WTC11 (cell line): ENCODE data around the gene CNGA3. TPM values are rescaled to one million over a fixed set of nuclear protein-coding genes. Genes with fewer than 3 reads are reported as not detected.

Experiments
- ATAC-seq: fragments of 200-7000 bp; cut with Tn5 transposase; 2 replicates; pipeline ENCODE4 v1.10.0; 2021; ENCODE audit warnings: mild to moderate bottlenecking, moderate library complexity
- CTCF ChIA-PET: fragments of 300-600 bp; sonication (Branson Sonifier 250); formaldehyde crosslinking; loops from one replicate; lab custom pipeline; 2021; ENCODE audit warnings: antibody characterized with exemption; lab: Charles Lee
- POLR2A ChIA-PET: fragments of 350-600 bp; sonication (Branson Sonifier 250); formaldehyde crosslinking; loops from one replicate; lab custom pipeline; 2021; ENCODE audit warnings: antibody characterized with exemption; lab: Charles Lee
- DNase-seq: peaks from one replicate; pipeline ENCODE4 v3.0.0; 2021; ENCODE audit warnings: low spot score
- H3K27ac Mint-ChIP-seq: 2 replicates; pipeline ENCODE4 v1.8.0; 2021; ENCODE audit warnings: mixed read lengths
- H3K27me3 Mint-ChIP-seq: 2 replicates; pipeline ENCODE4 v1.8.0; 2021; ENCODE audit warnings: low read depth, mild to moderate bottlenecking, moderate library complexity, mixed read lengths
- H3K36me3 Mint-ChIP-seq: 2 replicates; pipeline ENCODE4 v1.8.0; 2021; ENCODE audit warnings: mixed read lengths
- H3K4me1 Mint-ChIP-seq: 2 replicates; pipeline ENCODE4 v1.8.0; 2022; ENCODE audit warnings: mixed read lengths
- H3K4me3 Mint-ChIP-seq: 2 replicates; pipeline ENCODE4 v1.8.0; 2021; ENCODE audit warnings: mild to moderate bottlenecking, moderate library complexity, mixed read lengths
- H3K9me3 Mint-ChIP-seq: 2 replicates; pipeline ENCODE4 v1.8.0; 2021; ENCODE audit warnings: mixed read lengths
- CREB1 ChIP-seq: sonication (generic); formaldehyde crosslinking; IDR thresholded peaks from 2 replicates; pipeline ENCODE4 v1.8.0; 2023; ENCODE audit warnings: mild to moderate bottlenecking, missing genetic modification reagents
- CREM ChIP-seq: sonication (generic); formaldehyde crosslinking; IDR thresholded peaks from 2 replicates; pipeline ENCODE4 v1.8.1; 2022; ENCODE audit warnings: mild to moderate bottlenecking, missing genetic modification reagents, moderate library complexity
- FOXK1 ChIP-seq: sonication (generic); formaldehyde crosslinking; IDR thresholded peaks from 2 replicates; pipeline ENCODE4 v1.8.0; 2022; ENCODE audit warnings: mild to moderate bottlenecking, moderate library complexity, missing genetic modification reagents
- FOXP1 ChIP-seq: sonication (generic); formaldehyde crosslinking; IDR thresholded peaks from 2 replicates; pipeline ENCODE4 v1.8.0; 2022; ENCODE audit warnings: missing genetic modification reagents, mild to moderate bottlenecking, moderate library complexity, borderline replicate concordance
- RELA ChIP-seq: sonication (generic); formaldehyde crosslinking; IDR thresholded peaks from 2 replicates; pipeline ENCODE4 v1.8.1; 2022; ENCODE audit warnings: missing genetic modification reagents, mild to moderate bottlenecking, borderline replicate concordance
- TCF7 ChIP-seq: sonication (generic); formaldehyde crosslinking; IDR thresholded peaks from 2 replicates; pipeline ENCODE4 v1.8.0; 2022; ENCODE audit warnings: mild to moderate bottlenecking, low read depth, missing genetic modification reagents, moderate library complexity
- TEAD1 ChIP-seq: sonication (generic); formaldehyde crosslinking; IDR thresholded peaks from 2 replicates; pipeline ENCODE4 v1.8.0; 2022; ENCODE audit warnings: mild to moderate bottlenecking, missing genetic modification reagents
- ZNF263 ChIP-seq: sonication (generic); formaldehyde crosslinking; IDR thresholded peaks from 2 replicates; pipeline ENCODE4 v1.8.1; 2022; ENCODE audit warnings: low read depth, mild to moderate bottlenecking, moderate library complexity, missing genetic modification reagents
- total RNA-seq: library from RNA; stranded (reverse); gene quantifications from 3 replicates; pipeline ENCODE4 v1.2.3, GENCODE V29; 2021
- TF ChIP-seq, protein P1 (sequence below): sonication (generic); formaldehyde crosslinking; IDR thresholded peaks from 2 replicates; pipeline ENCODE4 v1.8.1; 2023; ENCODE audit warnings: mild to moderate bottlenecking, missing genetic modification reagents, moderate library complexity
- TF ChIP-seq, protein P2 (sequence below): sonication (generic); formaldehyde crosslinking; IDR thresholded peaks from 2 replicates; pipeline ENCODE4 v1.8.0; 2023; ENCODE audit warnings: missing genetic modification reagents, mild to moderate bottlenecking, borderline replicate concordance
- TF ChIP-seq, protein P3 (sequence below): sonication (generic); formaldehyde crosslinking; IDR thresholded peaks from 2 replicates; pipeline ENCODE4 v1.8.0; 2022; ENCODE audit warnings: mild to moderate bottlenecking, missing genetic modification reagents
- TF ChIP-seq, protein P4 (sequence below): sonication (generic); formaldehyde crosslinking; IDR thresholded peaks from 2 replicates; pipeline ENCODE4 v1.8.0; 2022; ENCODE audit warnings: mild to moderate bottlenecking, missing genetic modification reagents
- TF ChIP-seq, protein P5 (sequence below): sonication (generic); formaldehyde crosslinking; conservative IDR thresholded peaks from 2 replicates; pipeline ENCODE4 v1.8.1; 2022; ENCODE audit warnings: mild to moderate bottlenecking, missing genetic modification reagents
- TF ChIP-seq, protein P6 (sequence below): sonication (generic); formaldehyde crosslinking; IDR thresholded peaks from 2 replicates; pipeline ENCODE4 v1.8.1; 2023; ENCODE audit warnings: mild to moderate bottlenecking, missing genetic modification reagents
- TF ChIP-seq, protein P7 (sequence below): sonication (generic); formaldehyde crosslinking; IDR thresholded peaks from 2 replicates; pipeline ENCODE4 v1.8.1; 2022; ENCODE audit warnings: mild to moderate bottlenecking, missing genetic modification reagents, moderate library complexity, borderline replicate concordance
- TF ChIP-seq, protein P8 (sequence below): sonication (generic); formaldehyde crosslinking; IDR thresholded peaks from 2 replicates; pipeline ENCODE4 v1.8.1; 2023; ENCODE audit warnings: mild to moderate bottlenecking, moderate library complexity, missing genetic modification reagents
- TF ChIP-seq, protein P9 (sequence below): sonication (generic); formaldehyde crosslinking; IDR thresholded peaks from 2 replicates; pipeline ENCODE4 v1.8.0; 2023; ENCODE audit warnings: missing genetic modification reagents

Gene CNGA3
- total RNA-seq, 1 experiment from 2014 or later: not detected

DNA sequence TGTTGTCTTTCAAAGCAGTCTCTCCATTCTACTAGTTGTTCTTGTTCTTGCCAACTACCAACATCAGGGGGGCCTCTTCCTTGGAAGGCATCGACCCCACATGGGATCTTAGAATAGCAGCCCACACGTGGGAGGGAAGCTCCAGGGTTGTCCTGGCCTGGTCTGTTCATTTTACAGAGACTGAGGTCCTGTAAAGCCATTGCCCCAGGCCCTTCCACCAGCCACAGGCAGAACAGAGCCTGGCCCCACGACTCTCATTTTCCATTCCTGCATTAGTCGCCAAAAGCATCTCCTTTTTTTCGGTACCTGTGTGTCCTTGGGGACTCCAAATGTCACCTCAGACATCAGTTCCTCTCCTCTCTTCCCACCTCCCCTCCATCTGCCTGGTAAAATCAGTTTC, 28.0 kb downstream of the CNGA3 start (continued):
- TF ChIP-seq, protein P1, sequence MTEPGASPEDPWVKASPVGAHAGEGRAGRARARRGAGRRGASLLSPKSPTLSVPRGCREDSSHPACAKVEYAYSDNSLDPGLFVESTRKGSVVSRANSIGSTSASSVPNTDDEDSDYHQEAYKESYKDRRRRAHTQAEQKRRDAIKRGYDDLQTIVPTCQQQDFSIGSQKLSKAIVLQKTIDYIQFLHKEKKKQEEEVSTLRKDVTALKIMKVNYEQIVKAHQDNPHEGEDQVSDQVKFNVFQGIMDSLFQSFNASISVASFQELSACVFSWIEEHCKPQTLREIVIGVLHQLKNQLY: no peak
- TF ChIP-seq FOXP1 (CRISPR knock-in tag) (no peak), ZNF263 (CRISPR knock-in tag) (no peak), RELA (CRISPR knock-in tag) (no peak), TCF7 (CRISPR knock-in tag) (no peak)
- TF ChIP-seq, protein P2, sequence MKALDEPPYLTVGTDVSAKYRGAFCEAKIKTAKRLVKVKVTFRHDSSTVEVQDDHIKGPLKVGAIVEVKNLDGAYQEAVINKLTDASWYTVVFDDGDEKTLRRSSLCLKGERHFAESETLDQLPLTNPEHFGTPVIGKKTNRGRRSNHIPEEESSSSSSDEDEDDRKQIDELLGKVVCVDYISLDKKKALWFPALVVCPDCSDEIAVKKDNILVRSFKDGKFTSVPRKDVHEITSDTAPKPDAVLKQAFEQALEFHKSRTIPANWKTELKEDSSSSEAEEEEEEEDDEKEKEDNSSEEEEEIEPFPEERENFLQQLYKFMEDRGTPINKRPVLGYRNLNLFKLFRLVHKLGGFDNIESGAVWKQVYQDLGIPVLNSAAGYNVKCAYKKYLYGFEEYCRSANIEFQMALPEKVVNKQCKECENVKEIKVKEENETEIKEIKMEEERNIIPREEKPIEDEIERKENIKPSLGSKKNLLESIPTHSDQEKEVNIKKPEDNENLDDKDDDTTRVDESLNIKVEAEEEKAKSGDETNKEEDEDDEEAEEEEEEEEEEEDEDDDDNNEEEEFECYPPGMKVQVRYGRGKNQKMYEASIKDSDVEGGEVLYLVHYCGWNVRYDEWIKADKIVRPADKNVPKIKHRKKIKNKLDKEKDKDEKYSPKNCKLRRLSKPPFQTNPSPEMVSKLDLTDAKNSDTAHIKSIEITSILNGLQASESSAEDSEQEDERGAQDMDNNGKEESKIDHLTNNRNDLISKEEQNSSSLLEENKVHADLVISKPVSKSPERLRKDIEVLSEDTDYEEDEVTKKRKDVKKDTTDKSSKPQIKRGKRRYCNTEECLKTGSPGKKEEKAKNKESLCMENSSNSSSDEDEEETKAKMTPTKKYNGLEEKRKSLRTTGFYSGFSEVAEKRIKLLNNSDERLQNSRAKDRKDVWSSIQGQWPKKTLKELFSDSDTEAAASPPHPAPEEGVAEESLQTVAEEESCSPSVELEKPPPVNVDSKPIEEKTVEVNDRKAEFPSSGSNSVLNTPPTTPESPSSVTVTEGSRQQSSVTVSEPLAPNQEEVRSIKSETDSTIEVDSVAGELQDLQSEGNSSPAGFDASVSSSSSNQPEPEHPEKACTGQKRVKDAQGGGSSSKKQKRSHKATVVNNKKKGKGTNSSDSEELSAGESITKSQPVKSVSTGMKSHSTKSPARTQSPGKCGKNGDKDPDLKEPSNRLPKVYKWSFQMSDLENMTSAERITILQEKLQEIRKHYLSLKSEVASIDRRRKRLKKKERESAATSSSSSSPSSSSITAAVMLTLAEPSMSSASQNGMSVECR (CRISPR knock-in tag): no peak
- TF ChIP-seq, protein P3, sequence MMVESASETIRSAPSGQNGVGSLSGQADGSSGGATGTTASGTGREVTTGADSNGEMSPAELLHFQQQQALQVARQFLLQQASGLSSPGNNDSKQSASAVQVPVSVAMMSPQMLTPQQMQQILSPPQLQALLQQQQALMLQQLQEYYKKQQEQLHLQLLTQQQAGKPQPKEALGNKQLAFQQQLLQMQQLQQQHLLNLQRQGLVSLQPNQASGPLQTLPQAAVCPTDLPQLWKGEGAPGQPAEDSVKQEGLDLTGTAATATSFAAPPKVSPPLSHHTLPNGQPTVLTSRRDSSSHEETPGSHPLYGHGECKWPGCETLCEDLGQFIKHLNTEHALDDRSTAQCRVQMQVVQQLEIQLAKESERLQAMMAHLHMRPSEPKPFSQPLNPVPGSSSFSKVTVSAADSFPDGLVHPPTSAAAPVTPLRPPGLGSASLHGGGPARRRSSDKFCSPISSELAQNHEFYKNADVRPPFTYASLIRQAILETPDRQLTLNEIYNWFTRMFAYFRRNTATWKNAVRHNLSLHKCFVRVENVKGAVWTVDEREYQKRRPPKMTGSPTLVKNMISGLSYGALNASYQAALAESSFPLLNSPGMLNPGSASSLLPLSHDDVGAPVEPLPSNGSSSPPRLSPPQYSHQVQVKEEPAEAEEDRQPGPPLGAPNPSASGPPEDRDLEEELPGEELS (CRISPR knock-in tag): no peak
- TF ChIP-seq, protein P4, sequence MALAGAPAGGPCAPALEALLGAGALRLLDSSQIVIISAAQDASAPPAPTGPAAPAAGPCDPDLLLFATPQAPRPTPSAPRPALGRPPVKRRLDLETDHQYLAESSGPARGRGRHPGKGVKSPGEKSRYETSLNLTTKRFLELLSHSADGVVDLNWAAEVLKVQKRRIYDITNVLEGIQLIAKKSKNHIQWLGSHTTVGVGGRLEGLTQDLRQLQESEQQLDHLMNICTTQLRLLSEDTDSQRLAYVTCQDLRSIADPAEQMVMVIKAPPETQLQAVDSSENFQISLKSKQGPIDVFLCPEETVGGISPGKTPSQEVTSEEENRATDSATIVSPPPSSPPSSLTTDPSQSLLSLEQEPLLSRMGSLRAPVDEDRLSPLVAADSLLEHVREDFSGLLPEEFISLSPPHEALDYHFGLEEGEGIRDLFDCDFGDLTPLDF (CRISPR knock-in tag): no peak
- TF ChIP-seq, protein P5, sequence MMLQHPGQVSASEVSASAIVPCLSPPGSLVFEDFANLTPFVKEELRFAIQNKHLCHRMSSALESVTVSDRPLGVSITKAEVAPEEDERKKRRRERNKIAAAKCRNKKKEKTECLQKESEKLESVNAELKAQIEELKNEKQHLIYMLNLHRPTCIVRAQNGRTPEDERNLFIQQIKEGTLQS (CRISPR knock-in tag): no peak
- TF ChIP-seq, protein P6, sequence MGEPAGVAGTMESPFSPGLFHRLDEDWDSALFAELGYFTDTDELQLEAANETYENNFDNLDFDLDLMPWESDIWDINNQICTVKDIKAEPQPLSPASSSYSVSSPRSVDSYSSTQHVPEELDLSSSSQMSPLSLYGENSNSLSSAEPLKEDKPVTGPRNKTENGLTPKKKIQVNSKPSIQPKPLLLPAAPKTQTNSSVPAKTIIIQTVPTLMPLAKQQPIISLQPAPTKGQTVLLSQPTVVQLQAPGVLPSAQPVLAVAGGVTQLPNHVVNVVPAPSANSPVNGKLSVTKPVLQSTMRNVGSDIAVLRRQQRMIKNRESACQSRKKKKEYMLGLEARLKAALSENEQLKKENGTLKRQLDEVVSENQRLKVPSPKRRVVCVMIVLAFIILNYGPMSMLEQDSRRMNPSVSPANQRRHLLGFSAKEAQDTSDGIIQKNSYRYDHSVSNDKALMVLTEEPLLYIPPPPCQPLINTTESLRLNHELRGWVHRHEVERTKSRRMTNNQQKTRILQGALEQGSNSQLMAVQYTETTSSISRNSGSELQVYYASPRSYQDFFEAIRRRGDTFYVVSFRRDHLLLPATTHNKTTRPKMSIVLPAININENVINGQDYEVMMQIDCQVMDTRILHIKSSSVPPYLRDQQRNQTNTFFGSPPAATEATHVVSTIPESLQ (CRISPR knock-in tag): no peak
- TF ChIP-seq, all 79 proteins: peak for 0

DNA sequence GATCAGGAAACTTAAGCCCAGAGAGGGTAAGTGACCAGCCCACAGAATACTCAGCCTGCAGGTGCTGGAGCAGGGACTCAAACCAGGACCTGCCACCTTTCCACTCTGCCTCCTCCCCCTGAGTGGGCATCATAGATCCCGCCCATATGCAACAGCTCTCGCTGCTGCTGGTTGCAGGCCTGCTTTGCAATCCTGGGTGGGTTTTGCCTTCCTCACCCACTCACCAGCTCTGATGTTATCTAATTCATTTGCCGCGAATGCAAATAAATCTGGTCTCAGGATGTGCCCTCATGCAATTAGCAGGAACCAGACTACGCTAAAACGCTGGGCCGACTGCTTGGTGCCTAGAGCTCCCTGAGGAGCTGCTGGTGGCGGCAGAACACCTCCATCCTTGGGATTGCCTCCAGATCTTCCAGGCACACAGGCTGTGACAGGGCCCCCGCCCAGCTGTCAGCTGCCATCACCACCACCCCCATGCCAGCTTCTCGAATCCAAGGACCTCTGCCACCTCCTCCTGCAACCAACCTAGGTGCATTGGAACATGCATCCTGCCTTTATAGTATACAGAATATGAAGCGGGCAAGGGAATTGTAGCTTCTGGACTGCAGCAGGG, 28.8 kb downstream of the CNGA3 start:
- Mint-ChIP-seq H3K4me1 (peaks cover 24% of the 10 kb centered on the region), H3K4me3 (no peak overlapping the region), H3K27ac (no peak overlapping the region), H3K9me3 (no peaks in the 10 kb centered on the region), H3K27me3 (peaks cover 6% of the 10 kb centered on the region), H3K36me3 (no peaks in the 10 kb centered on the region)
- DNase-seq: no peak
- CTCF ChIA-PET: interaction anchor here (1.5 kb wide), 1 partner anchor 10 kb away, joined by 3 read pairs; no protein-coding TSS in a partner anchor
- no peak for ATAC-seq
- POLR2A ChIA-PET: no interaction called here
- no peak for TF ChIP-seq FOXP1 (CRISPR knock-in tag)
- TF ChIP-seq, protein P7, sequence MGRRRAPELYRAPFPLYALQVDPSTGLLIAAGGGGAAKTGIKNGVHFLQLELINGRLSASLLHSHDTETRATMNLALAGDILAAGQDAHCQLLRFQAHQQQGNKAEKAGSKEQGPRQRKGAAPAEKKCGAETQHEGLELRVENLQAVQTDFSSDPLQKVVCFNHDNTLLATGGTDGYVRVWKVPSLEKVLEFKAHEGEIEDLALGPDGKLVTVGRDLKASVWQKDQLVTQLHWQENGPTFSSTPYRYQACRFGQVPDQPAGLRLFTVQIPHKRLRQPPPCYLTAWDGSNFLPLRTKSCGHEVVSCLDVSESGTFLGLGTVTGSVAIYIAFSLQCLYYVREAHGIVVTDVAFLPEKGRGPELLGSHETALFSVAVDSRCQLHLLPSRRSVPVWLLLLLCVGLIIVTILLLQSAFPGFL (CRISPR knock-in tag): no peak
- no peak for TF ChIP-seq CREB1 (CRISPR knock-in tag)
- TF ChIP-seq, protein P3 (CRISPR knock-in tag): no peak
- TF ChIP-seq, protein P8, sequence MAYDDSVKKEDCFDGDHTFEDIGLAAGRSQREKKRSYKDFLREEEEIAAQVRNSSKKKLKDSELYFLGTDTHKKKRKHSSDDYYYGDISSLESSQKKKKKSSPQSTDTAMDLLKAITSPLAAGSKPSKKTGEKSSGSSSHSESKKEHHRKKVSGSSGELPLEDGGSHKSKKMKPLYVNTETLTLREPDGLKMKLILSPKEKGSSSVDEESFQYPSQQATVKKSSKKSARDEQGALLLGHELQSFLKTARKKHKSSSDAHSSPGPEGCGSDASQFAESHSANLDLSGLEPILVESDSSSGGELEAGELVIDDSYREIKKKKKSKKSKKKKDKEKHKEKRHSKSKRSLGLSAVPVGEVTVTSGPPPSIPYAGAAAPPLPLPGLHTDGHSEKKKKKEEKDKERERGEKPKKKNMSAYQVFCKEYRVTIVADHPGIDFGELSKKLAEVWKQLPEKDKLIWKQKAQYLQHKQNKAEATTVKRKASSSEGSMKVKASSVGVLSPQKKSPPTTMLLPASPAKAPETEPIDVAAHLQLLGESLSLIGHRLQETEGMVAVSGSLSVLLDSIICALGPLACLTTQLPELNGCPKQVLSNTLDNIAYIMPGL (CRISPR knock-in tag): no peak
- no peak for TF ChIP-seq CREM (CRISPR knock-in tag)
- TF ChIP-seq TEAD1: no peak
- no peak for TF ChIP-seq FOXK1 (CRISPR knock-in tag)
- TF ChIP-seq TCF7 (CRISPR knock-in tag): no peak
- TF ChIP-seq, protein P9, sequence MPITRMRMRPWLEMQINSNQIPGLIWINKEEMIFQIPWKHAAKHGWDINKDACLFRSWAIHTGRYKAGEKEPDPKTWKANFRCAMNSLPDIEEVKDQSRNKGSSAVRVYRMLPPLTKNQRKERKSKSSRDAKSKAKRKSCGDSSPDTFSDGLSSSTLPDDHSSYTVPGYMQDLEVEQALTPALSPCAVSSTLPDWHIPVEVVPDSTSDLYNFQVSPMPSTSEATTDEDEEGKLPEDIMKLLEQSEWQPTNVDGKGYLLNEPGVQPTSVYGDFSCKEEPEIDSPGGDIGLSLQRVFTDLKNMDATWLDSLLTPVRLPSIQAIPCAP (CRISPR knock-in tag): no peak
